Neural progenitor cell (in vitro differentiated cells): ENCODE data around the gene EIF3A. TPM values are rescaled to one million over a fixed set of nuclear protein-coding genes. Genes with fewer than 3 reads are reported as not detected.

Source experiments
- DNase-seq: peaks from one replicate; pipeline ENCODE4 v3.0.0-alpha.2; 2016; ENCODE audit warnings: low spot score
- H2AFZ ChIP-seq: fragments of 200-600 bp; sonication (generic); replicated peaks from 2 replicates; pipeline ENCODE4 v1.6.1; 2016; ENCODE audit warnings: antibody characterized with exemption
- H3F3A ChIP-seq: fragments of 200-600 bp; sonication (generic); 2 replicates; pipeline ENCODE4 v1.6.1; 2016; ENCODE audit warnings: antibody characterized with exemption, low read depth
- H3K27ac ChIP-seq: fragments of 200-600 bp; sonication (generic); 2 replicates; pipeline ENCODE4 v1.5.1; 2016; ENCODE audit warnings: mild to moderate bottlenecking
- H3K27me3 ChIP-seq: fragments of 200-600 bp; sonication (generic); 2 replicates; pipeline ENCODE4 v1.6.1; 2016; ENCODE audit warnings: mild to moderate bottlenecking, moderate library complexity
- H3K36me3 ChIP-seq: fragments of 200-600 bp; sonication (generic); 2 replicates; pipeline ENCODE4 v1.5.1; 2016
- H3K4me1 ChIP-seq: fragments of 200-600 bp; sonication (generic); 2 replicates; pipeline ENCODE4 v1.6.1; 2016; ENCODE audit warnings: mixed run types
- H3K4me2 ChIP-seq: fragments of 200-600 bp; sonication (generic); 2 replicates; pipeline ENCODE4 v1.6.1; 2016
- H3K4me3 ChIP-seq: fragments of 200-600 bp; sonication (generic); 2 replicates; pipeline ENCODE4 v1.5.1; 2016
- H3K79me2 ChIP-seq: fragments of 200-600 bp; sonication (generic); 2 replicates; pipeline ENCODE4 v1.6.1; 2016; ENCODE audit warnings: low read depth
- H3K9ac ChIP-seq: fragments of 200-600 bp; sonication (generic); 2 replicates; pipeline ENCODE4 v1.6.1; 2016
- H3K9me3 ChIP-seq: fragments of 200-600 bp; sonication (generic); 2 replicates; pipeline ENCODE4 v1.5.1; 2016; ENCODE audit warnings: low read depth
- H4K20me1 ChIP-seq: fragments of 200-600 bp; sonication (generic); 2 replicates; pipeline ENCODE4 v1.6.1; 2016; ENCODE audit warnings: low read depth
- H3K27ac Mint-ChIP-seq: 3 replicates; pipeline ENCODE4 v1.8.0; 2021; ENCODE audit warnings: mixed read lengths
- H3K27me3 Mint-ChIP-seq: 2 replicates; pipeline ENCODE4 v1.8.0; 2022; ENCODE audit warnings: low read depth, mild to moderate bottlenecking, inconsistent platforms, moderate library complexity, mixed read lengths; ENCODE audit not compliant: insufficient read depth
- H3K36me3 Mint-ChIP-seq: 3 replicates; pipeline ENCODE4 v1.8.0; 2021; ENCODE audit warnings: mixed read lengths
- H3K4me1 Mint-ChIP-seq: 3 replicates; pipeline ENCODE4 v1.8.0; 2021; ENCODE audit warnings: mixed read lengths
- H3K4me3 Mint-ChIP-seq: 3 replicates; pipeline ENCODE4 v1.8.0; 2021; ENCODE audit warnings: mild to moderate bottlenecking, moderate library complexity, mixed read lengths
- H3K9me3 Mint-ChIP-seq: 3 replicates; pipeline ENCODE4 v1.8.0; 2020; ENCODE audit warnings: mixed read lengths
- CTCF ChIP-seq: fragments of 200-600 bp; sonication (generic); IDR thresholded peaks from 2 replicates; pipeline ENCODE4 v1.5.1; 2017; ENCODE audit warnings: antibody characterized with exemption, mild to moderate bottlenecking
- EZH2 ChIP-seq: fragments of 200-600 bp; sonication (generic); IDR thresholded peaks from 2 replicates; pipeline ENCODE4 v1.6.1; 2017; ENCODE audit warnings: antibody characterized with exemption, mild to moderate bottlenecking, moderate library complexity
- EZH2phosphoT487 ChIP-seq: fragments of 200-600 bp; sonication (generic); IDR thresholded peaks from 2 replicates; pipeline ENCODE4 v1.6.1; 2017; ENCODE audit warnings: antibody characterized with exemption
- total RNA-seq: library from RNA; depleted of rRNA; stranded (reverse); fragments of >200 nt; gene quantifications from 2 replicates; pipeline ENCODE4 v1.2.3, GENCODE V29; 2015; ENCODE audit warnings: low replicate concordance

The EIF3A gene
- total RNA-seq, 1 donor from 2014 or later, result 133 TPM

- Histone ChIP-seq H3K9me3 (no peaks in the 10 kb centered on the region), H3K9ac (no peak overlapping the region), H2AFZ (no peak overlapping the region), H3K27me3 (no peaks in the 10 kb centered on the region), H3K4me1 (no peaks in the 10 kb centered on the region), H3K27ac (no peak overlapping the region), H4K20me1 (no peaks in the 10 kb centered on the region), H3F3A (no peaks in the 10 kb centered on the region), H3K79me2 (no peaks in the 10 kb centered on the region), H3K4me3 (no peak overlapping the region), H3K36me3 (no peaks in the 10 kb centered on the region), H3K4me2 (no peak overlapping the region)
- H3K36me3 Mint-ChIP-seq, result no peaks in the 10 kb centered on the region
- H3K4me3 Mint-ChIP-seq, result no peak overlapping the region
- no peak overlapping the region for H3K27ac Mint-ChIP-seq
- peaks cover 8% of the 10 kb centered on the region for H3K27me3 Mint-ChIP-seq
- TF ChIP-seq CTCF, result no peak
- DNase-seq, result no peak
- H3K4me1 Mint-ChIP-seq, result no peaks in the 10 kb centered on the region
- no peaks in the 10 kb centered on the region for H3K9me3 Mint-ChIP-seq
Observed at GRCh38 chr10:119095640-119096039, 15.0 kb upstream of the EIF3A start.

- no peak overlapping the region for H3K4me3 ChIP-seq
- no peaks in the 10 kb centered on the region for H3K4me1 ChIP-seq
- DNase-seq, result no peak
- Mint-ChIP-seq H3K36me3 (no peaks in the 10 kb centered on the region), H3K4me1 (no peaks in the 10 kb centered on the region), H3K27me3 (peaks cover 9% of the 10 kb centered on the region), H3K4me3 (no peak overlapping the region), H3K27ac (no peak overlapping the region), H3K9me3 (no peaks in the 10 kb centered on the region)
- H3K9ac ChIP-seq, result no peak overlapping the region
- no peaks in the 10 kb centered on the region for H3K9me3 ChIP-seq
- H3F3A ChIP-seq, result no peaks in the 10 kb centered on the region
- no peaks in the 10 kb centered on the region for H3K36me3 ChIP-seq
- no peaks in the 10 kb centered on the region for H3K27me3 ChIP-seq
- no peak overlapping the region for H2AFZ ChIP-seq
- no peaks in the 10 kb centered on the region for H3K79me2 ChIP-seq
- TF ChIP-seq CTCF (no peak), EZH2phosphoT487 (no peak), EZH2 (no peak)
- H3K27ac ChIP-seq, result no peak overlapping the region
- no peak overlapping the region for H3K4me2 ChIP-seq
- H4K20me1 ChIP-seq, result no peaks in the 10 kb centered on the region
Observed at GRCh38 chr10:119090968-119091367, 10.4 kb upstream of the EIF3A start.

- H3K27me3 Mint-ChIP-seq, result peaks cover 13% of the 10 kb centered on the region
- DNase-seq, result no peak
- peaks cover 3% of the 10 kb centered on the region for H3K4me1 Mint-ChIP-seq
Observed at GRCh38 chr10:119090026-119090795, 9.6 kb upstream of the EIF3A start.

GRCh38 chr10:119087271-119087882 lies 6.8 kb upstream of the EIF3A start:
- Mint-ChIP-seq H3K36me3 (no peaks in the 10 kb centered on the region), H3K4me3 (no peak overlapping the region), H3K9me3 (no peaks in the 10 kb centered on the region), H3K27ac (no peak overlapping the region), H3K27me3 (peaks cover 9% of the 10 kb centered on the region), H3K4me1 (peaks cover 6% of the 10 kb centered on the region)
- H3K9ac ChIP-seq, result no peak overlapping the region
- H3K9me3 ChIP-seq, result no peaks in the 10 kb centered on the region
- no peak overlapping the region for H2AFZ ChIP-seq
- no peaks in the 10 kb centered on the region for H3F3A ChIP-seq
- no peak overlapping the region for H3K27ac ChIP-seq
- no peaks in the 10 kb centered on the region for H3K4me1 ChIP-seq
- H3K27me3 ChIP-seq, result no peaks in the 10 kb centered on the region
- TF ChIP-seq EZH2 (no peak), CTCF (no peak), EZH2phosphoT487 (no peak)
- H3K4me2 ChIP-seq, result no peak overlapping the region
- no peaks in the 10 kb centered on the region for H4K20me1 ChIP-seq
- no peaks in the 10 kb centered on the region for H3K36me3 ChIP-seq
- no peak overlapping the region for H3K4me3 ChIP-seq
- no peak for DNase-seq
- H3K79me2 ChIP-seq, result no peaks in the 10 kb centered on the region

More at GRCh38 chr10:119090026-119090795, 9.6 kb upstream of the EIF3A start:
- H2AFZ ChIP-seq, result no peak overlapping the region
- H3K9me3 ChIP-seq, result no peaks in the 10 kb centered on the region
- H3F3A ChIP-seq, result no peaks in the 10 kb centered on the region
- no peaks in the 10 kb centered on the region for H3K9me3 Mint-ChIP-seq
- H3K4me3 Mint-ChIP-seq, result no peak overlapping the region
- no peak overlapping the region for H3K4me3 ChIP-seq
- H3K4me1 ChIP-seq, result no peaks in the 10 kb centered on the region
- H4K20me1 ChIP-seq, result no peaks in the 10 kb centered on the region
- H3K27me3 ChIP-seq, result no peaks in the 10 kb centered on the region
- H3K9ac ChIP-seq, result no peak overlapping the region
- no peaks in the 10 kb centered on the region for H3K36me3 Mint-ChIP-seq
- no peak for TF ChIP-seq EZH2
- H3K4me2 ChIP-seq, result no peak overlapping the region
- H3K36me3 ChIP-seq, result no peaks in the 10 kb centered on the region
- no peaks in the 10 kb centered on the region for H3K79me2 ChIP-seq
- H3K27ac Mint-ChIP-seq, result no peak overlapping the region
- no peak overlapping the region for H3K27ac ChIP-seq
